KMS-11 (cell line): ENCODE data around the gene MAP3K4.
"Not testable (repeated sequence)": the region's sequence is repeated elsewhere in the genome, so short reads cannot be mapped to it uniquely, and the experiment has no call there.

Experiments
- H2AFZ ChIP-seq: fragments of 200-600 bp; sonication (generic); 2 replicates; pipeline ENCODE4 v1.6.1; 2016; ENCODE audit warnings: antibody characterized with exemption, mixed run types, low read depth
- H3K27ac ChIP-seq: fragments of 200-600 bp; sonication (generic); 2 replicates; pipeline ENCODE4 v1.6.1; 2016; ENCODE audit warnings: mild to moderate bottlenecking, mixed run types
- H3K27me3 ChIP-seq: fragments of 200-600 bp; sonication (generic); 2 replicates; pipeline ENCODE4 v1.6.1; 2017; ENCODE audit warnings: mild to moderate bottlenecking, low read depth, mixed run types, moderate library complexity; ENCODE audit not compliant: insufficient read depth
- H3K36me3 ChIP-seq: fragments of 200-600 bp; sonication (generic); 2 replicates; pipeline ENCODE4 v1.6.1; 2017; ENCODE audit warnings: mild to moderate bottlenecking, mixed run types; ENCODE audit not compliant: insufficient read depth
- H3K4me1 ChIP-seq: fragments of 200-600 bp; sonication (generic); 2 replicates; pipeline ENCODE4 v1.6.1; 2016; ENCODE audit warnings: mild to moderate bottlenecking, low read depth, mixed run types; ENCODE audit not compliant: poor library complexity, severe bottlenecking
- H3K4me2 ChIP-seq: fragments of 200-600 bp; sonication (generic); 2 replicates; pipeline ENCODE4 v1.7.0; 2016; ENCODE audit warnings: mild to moderate bottlenecking, mixed run types
- H3K4me3 ChIP-seq: fragments of 200-600 bp; sonication (generic); IDR thresholded peaks from 2 replicates; pipeline ENCODE4 v1.6.1; 2017; ENCODE audit warnings: low read depth, low read length, mixed read lengths; ENCODE audit not compliant: insufficient read depth
- H3K79me2 ChIP-seq: fragments of 200-600 bp; sonication (generic); 2 replicates; pipeline ENCODE4 v1.6.1; 2016; ENCODE audit warnings: low read depth, mixed run types; ENCODE audit not compliant: insufficient read depth
- H3K9ac ChIP-seq: fragments of 200-600 bp; sonication (generic); 2 replicates; pipeline ENCODE4 v1.6.1; 2016; ENCODE audit warnings: mild to moderate bottlenecking, mixed run types
- H4K20me1 ChIP-seq: fragments of 200-600 bp; sonication (generic); 2 replicates; pipeline ENCODE4 v1.6.1; 2016; ENCODE audit warnings: mild to moderate bottlenecking, mixed run types; ENCODE audit not compliant: insufficient read depth
- TF ChIP-seq, protein P1 (sequence below): fragments of 200-600 bp; sonication (generic); conservative IDR thresholded peaks from 2 replicates; pipeline ENCODE4 v1.6.1; 2017; ENCODE audit warnings: low read depth, mild to moderate bottlenecking, antibody characterized with exemption, low read length, moderate library complexity, mixed read lengths

The MAP3K4 gene

DNA sequence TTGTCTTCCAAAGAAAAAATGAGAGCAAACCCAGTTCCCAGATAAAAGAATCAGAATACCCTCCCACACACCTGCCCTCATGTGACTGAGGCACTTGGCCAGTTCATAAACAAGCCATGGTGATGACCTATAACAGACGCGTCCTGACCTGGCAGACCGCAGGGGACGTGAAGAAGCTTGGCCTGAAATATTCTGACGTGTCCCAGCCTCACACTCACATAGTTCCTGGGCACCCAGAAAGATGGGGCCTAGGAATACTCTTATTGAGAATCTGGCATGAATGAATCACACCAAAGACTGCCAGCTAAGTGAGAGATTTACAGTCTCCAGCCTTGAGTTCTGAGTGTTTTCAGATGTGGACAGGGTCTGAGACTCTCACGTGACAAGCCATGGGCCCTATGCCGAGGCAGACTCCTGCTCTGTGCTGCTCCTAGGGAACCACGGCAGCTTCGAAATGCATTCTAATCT lies 17.2 kb upstream of the MAP3K4 start:
- no peak overlapping the region for H2AFZ ChIP-seq
- H3K36me3 ChIP-seq, result no peaks in the 10 kb centered on the region
- no peaks in the 10 kb centered on the region for H3K27me3 ChIP-seq
- no peaks in the 10 kb centered on the region for H4K20me1 ChIP-seq
- H3K4me1 ChIP-seq, result peaks cover 34% of the 10 kb centered on the region
- H3K4me2 ChIP-seq, result no peak overlapping the region
- no peaks in the 10 kb centered on the region for H3K79me2 ChIP-seq
- H3K27ac ChIP-seq, result no peak overlapping the region
- no peak overlapping the region for H3K4me3 ChIP-seq
- TF ChIP-seq, protein P1, sequence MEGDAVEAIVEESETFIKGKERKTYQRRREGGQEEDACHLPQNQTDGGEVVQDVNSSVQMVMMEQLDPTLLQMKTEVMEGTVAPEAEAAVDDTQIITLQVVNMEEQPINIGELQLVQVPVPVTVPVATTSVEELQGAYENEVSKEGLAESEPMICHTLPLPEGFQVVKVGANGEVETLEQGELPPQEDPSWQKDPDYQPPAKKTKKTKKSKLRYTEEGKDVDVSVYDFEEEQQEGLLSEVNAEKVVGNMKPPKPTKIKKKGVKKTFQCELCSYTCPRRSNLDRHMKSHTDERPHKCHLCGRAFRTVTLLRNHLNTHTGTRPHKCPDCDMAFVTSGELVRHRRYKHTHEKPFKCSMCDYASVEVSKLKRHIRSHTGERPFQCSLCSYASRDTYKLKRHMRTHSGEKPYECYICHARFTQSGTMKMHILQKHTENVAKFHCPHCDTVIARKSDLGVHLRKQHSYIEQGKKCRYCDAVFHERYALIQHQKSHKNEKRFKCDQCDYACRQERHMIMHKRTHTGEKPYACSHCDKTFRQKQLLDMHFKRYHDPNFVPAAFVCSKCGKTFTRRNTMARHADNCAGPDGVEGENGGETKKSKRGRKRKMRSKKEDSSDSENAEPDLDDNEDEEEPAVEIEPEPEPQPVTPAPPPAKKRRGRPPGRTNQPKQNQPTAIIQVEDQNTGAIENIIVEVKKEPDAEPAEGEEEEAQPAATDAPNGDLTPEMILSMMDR, result no peak
- H3K9ac ChIP-seq, result no peak overlapping the region

DNA sequence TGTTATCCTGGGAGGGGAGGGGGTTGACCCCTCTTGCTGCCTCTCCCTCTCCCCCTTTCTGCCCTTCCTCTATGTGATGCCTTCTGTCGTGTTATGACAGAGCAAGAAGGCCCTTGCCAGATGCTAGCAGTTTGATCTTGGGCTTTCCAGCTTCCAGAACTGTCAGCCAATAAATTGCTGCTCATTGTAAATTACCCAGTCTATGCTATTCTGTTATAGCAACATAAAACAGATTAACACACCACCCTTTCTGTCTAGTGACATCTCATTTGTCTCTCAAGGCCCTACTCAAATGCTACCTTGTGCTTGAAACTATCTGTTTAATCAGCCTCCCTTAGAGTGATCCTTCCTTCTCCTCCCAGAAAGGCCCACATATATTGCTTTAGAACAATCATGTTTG lies 16.4 kb upstream of the MAP3K4 start:
- no peaks in the 10 kb centered on the region for H4K20me1 ChIP-seq
- no peaks in the 10 kb centered on the region for H3K79me2 ChIP-seq
- no peak overlapping the region for H3K27ac ChIP-seq
- no peak overlapping the region for H3K4me3 ChIP-seq
- H3K36me3 ChIP-seq, result no peaks in the 10 kb centered on the region
- TF ChIP-seq, protein P1, result no peak
- H3K9ac ChIP-seq, result no peak overlapping the region
- H3K4me1 ChIP-seq, result peaks cover 34% of the 10 kb centered on the region
- no peak overlapping the region for H2AFZ ChIP-seq
- no peak overlapping the region for H3K4me2 ChIP-seq
- H3K27me3 ChIP-seq, result no peaks in the 10 kb centered on the region

DNA sequence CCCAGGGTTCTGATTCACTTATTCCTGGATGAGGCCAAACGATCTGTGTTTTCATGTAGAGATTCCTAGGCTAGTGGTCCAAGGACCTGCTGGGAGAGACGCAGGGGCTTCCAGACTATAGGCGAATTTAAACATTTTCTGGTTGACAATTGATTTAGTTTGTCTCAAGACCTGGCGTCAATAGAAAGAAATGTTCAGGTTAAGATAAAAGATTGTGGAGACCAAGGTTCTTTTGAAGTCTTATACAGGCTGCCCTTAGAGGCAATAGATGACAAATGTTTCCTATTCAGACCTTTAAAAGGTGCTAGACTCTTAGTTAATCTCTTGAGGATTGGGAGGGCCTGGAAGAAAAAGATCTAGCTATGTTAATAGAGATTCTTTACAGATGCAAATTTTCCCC lies 15.6 kb upstream of the MAP3K4 start:
- H2AFZ ChIP-seq, H3K4me3 ChIP-seq, H3K4me2 ChIP-seq, H3K9ac ChIP-seq, H4K20me1 ChIP-seq, H3K79me2 ChIP-seq, H3K36me3 ChIP-seq, H3K27me3 ChIP-seq, H3K27ac ChIP-seq: not testable (repeated sequence)
- H3K4me1 ChIP-seq, result peaks cover 33% of the 10 kb centered on the region

DNA sequence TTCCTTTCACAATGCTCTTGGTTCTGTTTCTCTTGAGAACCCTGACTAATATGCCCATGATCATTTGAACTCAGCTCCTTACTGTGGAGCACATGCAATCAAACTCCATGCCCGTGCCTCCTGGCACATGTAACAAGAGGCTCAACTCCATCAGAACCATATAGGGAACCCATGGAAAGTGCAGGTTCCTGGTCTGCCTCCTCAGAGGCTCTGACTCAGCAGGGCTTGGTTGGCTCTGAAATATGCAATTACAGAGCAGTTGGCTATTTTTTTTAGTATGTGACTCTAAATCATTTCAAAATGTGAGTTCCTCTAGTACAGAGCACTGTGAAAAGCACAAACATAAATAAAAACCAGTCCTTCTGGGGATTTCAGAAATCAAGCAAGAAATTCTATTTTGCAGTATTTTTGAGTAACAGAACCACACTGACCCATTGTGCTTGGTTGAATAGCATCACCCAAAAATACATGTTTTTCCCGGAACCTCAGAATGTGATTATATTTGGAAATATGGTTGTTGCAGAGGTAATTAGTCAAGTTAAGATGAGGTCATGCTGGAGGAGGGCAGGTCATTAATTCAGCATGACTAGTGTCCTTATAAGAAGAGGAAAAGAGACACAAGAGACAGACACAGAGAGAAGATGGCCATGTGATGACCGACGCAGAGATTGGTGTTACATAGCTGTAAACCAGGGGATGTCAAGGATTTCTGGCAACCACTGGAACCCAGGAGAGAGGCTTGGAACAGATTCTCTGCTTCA lies 13.2 kb upstream of the MAP3K4 start:
- Histone ChIP-seq H3K27me3 (no peaks in the 10 kb centered on the region), H4K20me1 (no peaks in the 10 kb centered on the region), H3K9ac (no peak overlapping the region), H3K4me2 (no peak overlapping the region), H3K4me1 (peaks cover 11% of the 10 kb centered on the region), H3K27ac (no peak overlapping the region), H2AFZ (no peak overlapping the region), H3K79me2 (no peaks in the 10 kb centered on the region), H3K36me3 (no peaks in the 10 kb centered on the region), H3K4me3 (no peak overlapping the region)
- TF ChIP-seq, protein P1, result no peak

DNA sequence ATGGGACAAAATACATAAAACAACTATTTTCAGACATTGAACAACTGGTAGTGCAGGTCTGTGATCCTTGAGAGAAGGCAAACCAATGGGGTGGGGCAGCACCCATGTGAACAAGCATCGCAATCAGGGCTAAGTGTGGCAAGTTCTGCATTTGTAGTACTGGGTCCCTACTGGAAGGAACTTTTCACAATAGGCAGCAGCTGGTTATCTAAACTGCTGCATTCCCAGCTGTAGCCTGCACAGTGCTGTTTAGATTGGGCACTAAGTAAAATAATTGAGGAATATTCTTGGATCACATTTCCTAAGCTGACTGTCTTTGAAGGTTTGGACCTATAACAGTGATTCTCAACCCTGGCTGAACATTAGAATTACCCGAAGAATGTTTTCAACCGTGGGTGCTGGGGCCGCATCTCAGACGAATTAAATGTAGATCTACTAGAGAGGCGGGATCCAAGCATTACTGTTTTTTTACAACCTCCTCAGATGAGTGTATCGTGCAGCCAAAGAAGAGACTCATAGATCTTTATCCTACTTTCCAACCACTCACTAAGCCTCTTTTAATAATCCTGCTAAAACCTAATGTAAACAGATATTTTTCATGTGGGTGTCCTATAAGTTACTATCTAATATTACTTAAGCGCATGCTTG lies 12.4 kb upstream of the MAP3K4 start:
- Histone ChIP-seq H3K79me2 (no peaks in the 10 kb centered on the region), H3K4me1 (peaks cover 5% of the 10 kb centered on the region), H3K9ac (no peak overlapping the region), H3K27ac (no peak overlapping the region), H3K36me3 (no peaks in the 10 kb centered on the region), H3K4me2 (no peak overlapping the region), H3K27me3 (no peaks in the 10 kb centered on the region), H2AFZ (no peak overlapping the region), H3K4me3 (no peak overlapping the region), H4K20me1 (no peaks in the 10 kb centered on the region)
- TF ChIP-seq, protein P1, result no peak

DNA sequence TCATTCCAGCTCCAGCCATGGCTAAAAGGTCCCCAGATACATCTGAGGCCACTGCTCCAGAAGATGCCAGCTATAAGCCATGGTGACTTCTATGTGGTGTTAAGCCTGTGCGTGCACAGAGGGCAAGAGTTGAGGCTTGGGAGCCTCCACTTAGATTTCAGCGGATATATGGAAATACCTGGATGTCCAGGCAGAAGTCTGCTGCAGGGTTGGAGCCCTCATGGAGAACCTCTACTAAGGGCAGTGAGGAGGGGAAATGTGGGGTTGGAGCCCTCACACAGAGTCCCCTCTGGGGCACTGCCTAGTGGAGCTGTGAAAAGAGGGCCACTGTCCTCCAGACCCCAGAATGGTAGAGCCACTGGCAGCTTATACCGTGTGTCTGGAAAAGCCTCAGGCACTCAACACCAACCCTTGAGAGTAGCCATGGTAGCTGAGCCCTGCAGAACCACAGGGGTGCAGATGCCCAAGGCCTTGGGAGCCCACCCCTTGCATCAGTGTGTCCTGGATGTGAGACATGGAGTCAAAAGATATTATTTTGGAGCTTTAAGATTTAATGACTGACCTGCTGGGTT lies 8.1 kb upstream of the MAP3K4 start:
- not testable (repeated sequence) for H3K27me3 ChIP-seq, H3K79me2 ChIP-seq, H2AFZ ChIP-seq, H3K9ac ChIP-seq, H3K4me1 ChIP-seq, H3K36me3 ChIP-seq, H3K27ac ChIP-seq, H4K20me1 ChIP-seq, H3K4me3 ChIP-seq, H3K4me2 ChIP-seq
